ENCODE results near the gene GNAS-AS1.

GNAS-AS1 gene

GRCh38 chr20:58852543-58853271, 2.0 kb upstream of the GNAS-AS1 start, which contains the start of gene GNAS:
Gene GNAS, plus strand, starts transcription at chr20:58852716.
- TF ChIP-seq EZH2phosphoT487 (conservative IDR thresholded peaks at IDR 0.05; ENCODE audit: low read length) (no peak), CTCF (IDR thresholded peaks at IDR 0.05; ENCODE audit: insufficient read depth, low read length, poor library complexity, severe bottlenecking) (peak; percentile 41)
- H3K27me3 ChIP-seq (ENCODE audit: low read length), result no peaks in the 10 kb centered on the region
- no peaks in the 10 kb centered on the region for H3K36me3 ChIP-seq (ENCODE audit: low read length)
- peaks cover 26% of the 10 kb centered on the region for H3K79me2 ChIP-seq (ENCODE audit: insufficient read depth, low read length)
- peak within 1 kb of the TSS; percentile 68; the same call in 1 of the 2 replicates for H3K9ac ChIP-seq (ENCODE audit: low read length)
- H3K27ac ChIP-seq (ENCODE audit: low read depth, low read length), result no peak within 1 kb of the TSS
- H4K20me1 ChIP-seq (ENCODE audit: low read depth, low read length), result no peaks in the 10 kb centered on the region
- peak within 1 kb of the TSS; percentile 79 for H2AFZ ChIP-seq (ENCODE audit: low read depth, low read length, severe bottlenecking)
- no peaks in the 10 kb centered on the region for H3K9me2 ChIP-seq (replicated peaks; ENCODE audit: insufficient read depth, low read length)
- peak within 1 kb of the TSS; percentile 72 for H3K4me2 ChIP-seq (ENCODE audit: low read depth, low read length, poor library complexity, severe bottlenecking)
- H3K9me3 ChIP-seq (ENCODE audit: insufficient read depth, low read length), result no peaks in the 10 kb centered on the region
- peak within 1 kb of the TSS; percentile 68 for H3K4me3 ChIP-seq (ENCODE audit: insufficient read depth, low read length, poor library complexity, severe bottlenecking)
- H3F3A ChIP-seq (ENCODE audit: insufficient read depth), result no peaks in the 10 kb centered on the region

- peak overlapping the region; percentile 68; the same call in 1 of the 2 replicates for H3K9ac ChIP-seq (ENCODE audit: low read length)
- no peaks in the 10 kb centered on the region for H3K36me3 ChIP-seq (ENCODE audit: low read length)
- H3K4me3 ChIP-seq (ENCODE audit: insufficient read depth, low read length, poor library complexity, severe bottlenecking), result peak overlapping the region; percentile 68
- H3K9me3 ChIP-seq (ENCODE audit: insufficient read depth, low read length), result no peaks in the 10 kb centered on the region
- peaks cover 26% of the 10 kb centered on the region for H3K79me2 ChIP-seq (ENCODE audit: insufficient read depth, low read length)
- H3K27me3 ChIP-seq (ENCODE audit: low read length), result no peaks in the 10 kb centered on the region
- H4K20me1 ChIP-seq (ENCODE audit: low read depth, low read length), result no peaks in the 10 kb centered on the region
- H3F3A ChIP-seq (ENCODE audit: insufficient read depth), result no peaks in the 10 kb centered on the region
- H2AFZ ChIP-seq (ENCODE audit: low read depth, low read length, severe bottlenecking), result peak overlapping the region; percentile 79
- TF ChIP-seq EZH2phosphoT487 (conservative IDR thresholded peaks at IDR 0.05; ENCODE audit: low read length) (no peak), CTCF (IDR thresholded peaks at IDR 0.05; ENCODE audit: insufficient read depth, low read length, poor library complexity, severe bottlenecking) (no peak)
- H3K9me2 ChIP-seq (replicated peaks; ENCODE audit: insufficient read depth, low read length), result no peaks in the 10 kb centered on the region
- H3K27ac ChIP-seq (ENCODE audit: low read depth, low read length), result no peak overlapping the region
- peak overlapping the region; percentile 72 for H3K4me2 ChIP-seq (ENCODE audit: low read depth, low read length, poor library complexity, severe bottlenecking)
Measured at GRCh38 chr20:58851969-58852458, 1.3 kb upstream of the GNAS-AS1 start.

GRCh38 chr20:58851221-58851968, 693 bp upstream of the GNAS-AS1 start:
- H3K27ac ChIP-seq (ENCODE audit: low read depth, low read length), result no peak overlapping the region
- peak overlapping the region; percentile 68 for H3K4me3 ChIP-seq (ENCODE audit: insufficient read depth, low read length, poor library complexity, severe bottlenecking)
- no peaks in the 10 kb centered on the region for H4K20me1 ChIP-seq (ENCODE audit: low read depth, low read length)
- H3K9ac ChIP-seq (ENCODE audit: low read length), result peak overlapping the region; percentile 68; the same call in 1 of the 2 replicates
- no peaks in the 10 kb centered on the region for H3K9me3 ChIP-seq (ENCODE audit: insufficient read depth, low read length)
- peaks cover 26% of the 10 kb centered on the region for H3K79me2 ChIP-seq (ENCODE audit: insufficient read depth, low read length)
- no peaks in the 10 kb centered on the region for H3K27me3 ChIP-seq (ENCODE audit: low read length)
- no peaks in the 10 kb centered on the region for H3K36me3 ChIP-seq (ENCODE audit: low read length)
- H2AFZ ChIP-seq (ENCODE audit: low read depth, low read length, severe bottlenecking), result peak overlapping the region; percentile 79
- peak overlapping the region; percentile 72 for H3K4me2 ChIP-seq (ENCODE audit: low read depth, low read length, poor library complexity, severe bottlenecking)
- no peaks in the 10 kb centered on the region for H3F3A ChIP-seq (ENCODE audit: insufficient read depth)
- H3K9me2 ChIP-seq (replicated peaks; ENCODE audit: insufficient read depth, low read length), result no peaks in the 10 kb centered on the region
- TF ChIP-seq CTCF (IDR thresholded peaks at IDR 0.05; ENCODE audit: insufficient read depth, low read length, poor library complexity, severe bottlenecking) (no peak), EZH2phosphoT487 (conservative IDR thresholded peaks at IDR 0.05; ENCODE audit: low read length) (no peak)

All from SU-DHL-6 (cell line).